GM23248 (cell line): ENCODE data around the gene DAB2IP. TPM values are rescaled to one million over a fixed set of nuclear protein-coding genes. Genes with fewer than 3 reads are reported as not detected.

Source experiments
- DNase-seq: peaks from one replicate; pipeline ENCODE4 v3.0.0-alpha.2; 2015
- H2AFZ ChIP-seq: fragments of 200-600 bp; sonication (generic); 2 replicates; pipeline ENCODE4 v1.6.1; 2016; ENCODE audit warnings: antibody characterized with exemption
- H3F3A ChIP-seq: fragments of 200-600 bp; sonication (generic); 2 replicates; pipeline ENCODE4 v1.6.1; 2016; ENCODE audit warnings: mild to moderate bottlenecking, antibody characterized with exemption, mixed run types; ENCODE audit not compliant: insufficient read depth
- H3K27ac ChIP-seq: fragments of 200-600 bp; sonication (generic); 2 replicates; pipeline ENCODE4 v1.5.1; 2016; ENCODE audit warnings: mild to moderate bottlenecking
- H3K27me3 ChIP-seq: fragments of 200-600 bp; sonication (generic); replicated peaks from 2 replicates; pipeline ENCODE4 v1.6.1; 2016; ENCODE audit warnings: mild to moderate bottlenecking; ENCODE audit not compliant: insufficient read depth
- H3K36me3 ChIP-seq: fragments of 200-600 bp; sonication (generic); 2 replicates; pipeline ENCODE4 v1.6.1; 2016; ENCODE audit warnings: low read depth, mild to moderate bottlenecking
- H3K4me1 ChIP-seq: fragments of 200-600 bp; sonication (generic); 2 replicates; pipeline ENCODE4 v1.6.1; 2016; ENCODE audit warnings: mild to moderate bottlenecking; ENCODE audit not compliant: insufficient read depth
- H3K4me2 ChIP-seq: fragments of 200-600 bp; sonication (generic); one replicate; pipeline ENCODE4 v1.6.1; 2016; ENCODE audit warnings: mild to moderate bottlenecking; ENCODE audit not compliant: unreplicated experiment
- H3K4me3 ChIP-seq: fragments of 200-600 bp; sonication (generic); 2 replicates; pipeline ENCODE4 v1.5.1; 2016; ENCODE audit warnings: mild to moderate bottlenecking
- H3K79me2 ChIP-seq: fragments of 200-600 bp; sonication (generic); 2 replicates; pipeline ENCODE4 v1.6.1; 2016; ENCODE audit warnings: mild to moderate bottlenecking; ENCODE audit not compliant: insufficient read depth
- H3K9ac ChIP-seq: fragments of 200-600 bp; sonication (generic); 2 replicates; pipeline ENCODE4 v1.6.1; 2016; ENCODE audit warnings: mild to moderate bottlenecking
- H3K9me2 ChIP-seq: fragments of 200-600 bp; sonication (generic); 2 replicates; pipeline ENCODE4 v1.6.1; 2016; ENCODE audit warnings: mixed run types, mild to moderate bottlenecking, moderate library complexity; ENCODE audit not compliant: insufficient read depth
- H3K9me3 ChIP-seq: fragments of 200-600 bp; sonication (generic); one replicate; pipeline ENCODE4 v1.6.1; 2017; ENCODE audit warnings: low read depth
- H4K20me1 ChIP-seq: fragments of 200-600 bp; sonication (generic); 2 replicates; pipeline ENCODE4 v1.6.0; 2016; ENCODE audit not compliant: insufficient read depth
- EZH2 ChIP-seq: fragments of 200-600 bp; sonication (generic); IDR thresholded peaks from 2 replicates; pipeline ENCODE4 v1.6.1; 2018; ENCODE audit warnings: antibody characterized with exemption, mild to moderate bottlenecking; ENCODE audit not compliant: insufficient read depth, poor library complexity, severe bottlenecking
- EZH2phosphoT487 ChIP-seq: fragments of 200-600 bp; sonication (generic); IDR thresholded peaks from 2 replicates; pipeline ENCODE4 v1.6.1; 2018; ENCODE audit warnings: antibody characterized with exemption, moderate library complexity, mild to moderate bottlenecking, low read depth; ENCODE audit not compliant: insufficient read depth
- WGBS, 2 experiments: methylation state at CpG; one replicate each; pipeline ENCODE4 v1.1.6; 2015 to 2017; ENCODE audit warnings: low lambda C conversion rate in 2 of 2, low coverage in 1 of 2; ENCODE audit errors: missing lambda C conversion rate in 2 of 2; 5-methylcytosine and 5-hydroxymethylcytosine counted together
- in situ Hi-C: fragments of 300-500 bp; cut with MboI; formaldehyde crosslinking; loops from 2 replicates; pipeline ENCODE4 v1.15.0; 2020
- polyA plus RNA-seq: library from polyadenylated mRNA; unstranded; fragments of >200 nt; fragmentation: Nextera tagmentation; extraction: Ambion mirVana; gene quantifications from 2 replicates; pipeline ENCODE4 v1.2.1, GENCODE V29; 2016
- total RNA-seq: library from RNA; depleted of rRNA; stranded (reverse); fragments of >200 nt; shearing (Covaris generic); gene quantifications from 2 replicates; pipeline ENCODE4 v1.2.3, GENCODE V29; 2014

The DAB2IP gene
- total and polyA plus RNA-seq, 2 experiments from 2014 or later, result 2.6 to 19.7 TPM

DNA sequence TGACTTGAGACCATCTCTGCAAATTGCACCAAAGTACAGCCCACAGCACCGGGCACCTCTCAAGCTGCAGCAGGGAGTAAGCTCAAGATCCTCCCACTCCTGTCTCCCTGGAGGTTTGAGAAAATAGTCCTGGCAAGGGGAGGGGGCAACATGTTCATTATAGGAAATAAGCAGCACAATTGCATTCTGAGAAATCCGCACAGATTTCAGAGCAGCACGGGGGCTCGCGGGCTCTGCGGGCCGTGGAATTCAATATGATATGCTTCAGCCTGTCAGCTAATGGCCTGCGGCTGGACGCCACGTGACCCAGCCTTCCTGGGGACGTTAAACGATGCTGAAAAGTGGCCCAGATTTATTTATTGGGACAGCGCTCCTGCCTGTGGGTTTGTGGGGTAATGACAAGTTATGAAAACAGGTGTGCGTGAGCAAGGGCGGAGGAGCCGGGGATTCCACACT lies 156.4 kb downstream of the DAB2IP start:
- Histone ChIP-seq H3K4me3 (no peak overlapping the region), H4K20me1 (no peaks in the 10 kb centered on the region), H3K4me1 (no peaks in the 10 kb centered on the region), H3K79me2 (no peaks in the 10 kb centered on the region), H3K9me3 (no peaks in the 10 kb centered on the region), H3F3A (no peaks in the 10 kb centered on the region), H3K4me2 (no peak overlapping the region), H3K9me2 (no peaks in the 10 kb centered on the region), H3K9ac (no peak overlapping the region), H2AFZ (no peak overlapping the region), H3K27me3 (no peaks in the 10 kb centered on the region), H3K36me3 (no peaks in the 10 kb centered on the region), H3K27ac (no peak overlapping the region)
- TF ChIP-seq EZH2, result no peak
- no peak for TF ChIP-seq EZH2phosphoT487
- 60 to 66% methylated on average over 14 to 16 of the region's 16 CpGs for WGBS, 2 experiments
- in situ Hi-C loops, result no loop called here
- no peak for DNase-seq

DNA sequence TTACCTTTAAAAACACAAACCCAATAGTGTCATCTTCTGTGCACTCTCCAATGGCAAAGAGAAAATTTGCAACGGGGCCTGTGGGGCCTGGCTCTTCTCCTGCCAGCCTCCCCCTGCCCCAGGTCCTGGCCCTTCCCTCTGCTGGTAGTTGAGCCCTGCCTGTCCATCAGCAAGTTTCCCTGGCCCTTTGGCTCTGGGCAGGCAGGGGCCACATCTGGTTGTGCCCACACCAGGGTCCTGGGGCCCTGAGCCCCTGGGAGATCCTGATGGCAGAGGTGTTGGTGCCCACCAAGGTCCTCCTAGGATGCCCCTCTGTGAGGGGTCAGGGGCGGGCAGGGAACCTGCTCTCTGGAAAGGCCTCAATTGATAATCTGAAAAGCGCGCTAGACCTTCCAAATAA lies 157.3 kb downstream of the DAB2IP start:
- no peaks in the 10 kb centered on the region for H3K9me3 ChIP-seq
- H3K9me2 ChIP-seq, result no peaks in the 10 kb centered on the region
- H3K9ac ChIP-seq, result no peak overlapping the region
- H3K36me3 ChIP-seq, result no peaks in the 10 kb centered on the region
- no peak overlapping the region for H2AFZ ChIP-seq
- WGBS, 2 experiments, result 50 to 56% methylated on average over 3 to 4 of the region's 4 CpGs
- H4K20me1 ChIP-seq, result no peaks in the 10 kb centered on the region
- H3K79me2 ChIP-seq, result no peaks in the 10 kb centered on the region
- no peaks in the 10 kb centered on the region for H3K27me3 ChIP-seq
- H3F3A ChIP-seq, result no peaks in the 10 kb centered on the region
- in situ Hi-C loops, result no loop called here
- no peaks in the 10 kb centered on the region for H3K4me1 ChIP-seq
- TF ChIP-seq EZH2 (no peak), EZH2phosphoT487 (no peak)
- H3K27ac ChIP-seq, result no peak overlapping the region
- no peak for DNase-seq
- no peak overlapping the region for H3K4me2 ChIP-seq
- H3K4me3 ChIP-seq, result no peak overlapping the region

DNA sequence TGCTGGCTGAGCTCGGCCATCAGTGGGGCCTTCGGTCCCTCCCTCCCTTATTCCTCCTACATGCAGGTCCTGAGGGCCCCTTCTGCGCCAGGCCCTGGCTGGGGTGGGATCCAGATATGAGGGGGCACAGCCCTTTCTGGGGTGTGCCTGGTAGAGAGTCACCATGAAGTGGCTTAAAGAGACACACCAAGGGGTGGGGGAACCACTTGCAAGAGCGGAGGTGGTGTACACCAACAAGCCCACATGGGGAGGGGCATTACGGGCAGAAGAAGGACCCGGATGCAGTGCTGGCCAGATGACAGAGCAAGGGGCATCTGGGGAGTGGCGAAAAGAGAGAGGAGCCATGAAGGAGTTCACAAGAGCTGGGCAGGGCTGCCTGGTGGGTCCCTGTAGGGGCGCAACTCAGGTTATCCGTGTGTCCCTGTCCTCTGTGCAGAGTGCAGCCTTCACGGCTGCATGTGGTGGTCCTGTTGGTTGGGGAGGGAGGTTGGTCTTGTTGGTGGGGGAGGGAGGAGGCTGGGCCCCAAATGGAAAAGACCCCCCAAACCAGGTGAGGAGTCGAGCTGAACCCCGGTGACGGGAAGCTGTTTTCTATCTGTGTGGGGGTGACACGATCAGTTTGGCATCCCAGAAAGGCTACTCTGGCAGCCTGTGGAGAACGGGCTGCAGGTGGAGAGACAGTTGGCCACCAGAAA lies 158.1 kb downstream of the DAB2IP start:
- Histone ChIP-seq H3K4me3 (no peak overlapping the region), H3K9ac (no peak overlapping the region), H3K27me3 (no peaks in the 10 kb centered on the region), H4K20me1 (no peaks in the 10 kb centered on the region), H2AFZ (no peak overlapping the region), H3K79me2 (no peaks in the 10 kb centered on the region), H3K9me2 (no peaks in the 10 kb centered on the region), H3K9me3 (no peaks in the 10 kb centered on the region), H3K27ac (no peak overlapping the region), H3K4me1 (no peaks in the 10 kb centered on the region), H3K4me2 (no peak overlapping the region), H3K36me3 (no peaks in the 10 kb centered on the region), H3F3A (no peaks in the 10 kb centered on the region)
- no peak for TF ChIP-seq EZH2phosphoT487
- TF ChIP-seq EZH2, result no peak
- 72 to 76% methylated on average over 15 of the region's 15 CpGs for WGBS, 2 experiments
- in situ Hi-C loops, result no loop called here
- no peak for DNase-seq

DNA sequence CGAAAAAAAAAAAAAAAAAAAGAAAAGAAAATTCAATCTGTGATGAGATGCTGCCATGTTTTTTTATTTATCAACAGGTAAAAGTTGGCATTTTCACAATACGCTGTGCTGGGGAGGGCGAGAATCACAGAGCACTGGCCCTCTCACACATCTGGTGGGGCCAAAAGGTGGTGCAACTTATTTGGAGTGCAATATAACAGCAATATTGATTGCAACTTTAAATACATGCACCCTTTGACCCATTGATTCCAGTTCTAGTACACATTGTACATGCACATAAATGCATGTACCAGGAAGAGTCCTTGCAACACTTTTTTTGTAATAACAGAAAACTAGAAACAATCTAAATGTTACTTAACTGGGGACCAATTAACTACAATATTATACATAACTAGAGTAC lies 159.1 kb downstream of the DAB2IP start:
- Histone ChIP-seq H3K4me3 (no peak overlapping the region), H3K4me2 (no peak overlapping the region), H3K9me3 (no peaks in the 10 kb centered on the region), H3K36me3 (no peaks in the 10 kb centered on the region), H3K9ac (no peak overlapping the region), H3K27me3 (no peaks in the 10 kb centered on the region), H2AFZ (no peak overlapping the region), H3K79me2 (no peaks in the 10 kb centered on the region), H3K9me2 (no peaks in the 10 kb centered on the region), H3K27ac (no peak overlapping the region), H3K4me1 (no peaks in the 10 kb centered on the region), H4K20me1 (no peaks in the 10 kb centered on the region), H3F3A (no peaks in the 10 kb centered on the region)
- WGBS, 2 experiments, result 72 to 86% methylated on average over 2 to 3 of the region's 3 CpGs
- TF ChIP-seq EZH2phosphoT487, result no peak
- no peak for TF ChIP-seq EZH2
- DNase-seq, result no peak
- in situ Hi-C loops, result no loop called here
